Fibroblast of lung (primary cell): ENCODE results near the gene PIM2. TPM values are rescaled to one million over a fixed set of nuclear protein-coding genes. Genes with fewer than 3 reads are reported as not detected.

ENCODE experiments used
- DNase-seq, 2 donors: peaks; one replicate each; pipeline versions ENCODE4 v3.0.0 to v3.0.0-alpha.2; 2010; ENCODE audit warnings: low read depth in 2 of 2
- H2AFZ ChIP-seq: 2 replicates; pipeline ENCODE4 v1.5.1; 2012; ENCODE audit warnings: low read length, control low read depth, inconsistent platforms
- H3K27ac ChIP-seq: 2 replicates; pipeline ENCODE4 v1.5.1; 2011; ENCODE audit warnings: low read length, control low read depth; ENCODE audit not compliant: insufficient read depth
- H3K27me3 ChIP-seq: 2 replicates; pipeline ENCODE4 v1.5.1; 2011; ENCODE audit warnings: mild to moderate bottlenecking, low read length; ENCODE audit not compliant: control insufficient read depth, insufficient read depth
- H3K36me3 ChIP-seq: 2 replicates; pipeline ENCODE4 v1.5.1; 2011; ENCODE audit warnings: low read length; ENCODE audit not compliant: control insufficient read depth, insufficient read depth
- H3K4me1 ChIP-seq: 2 replicates; pipeline ENCODE4 v1.5.1; 2011; ENCODE audit warnings: low read length; ENCODE audit not compliant: control insufficient read depth, insufficient read depth; ENCODE audit errors: extremely low read depth
- H3K4me2 ChIP-seq: 2 replicates; pipeline ENCODE4 v1.5.1; 2011; ENCODE audit warnings: low read length, control low read depth; ENCODE audit not compliant: insufficient read depth; ENCODE audit errors: extremely low read depth
- H3K4me3 ChIP-seq, 4 experiments: fragments of 200-600 bp in 1 of 4; sonication (generic) in 1 of 4; replicated peaks in 1 of 4; 2 replicates each; pipeline ENCODE4 v1.5.1; 2011 to 2016; ENCODE audit warnings: low read length in 4 of 4, low read depth in 3 of 4, mild to moderate bottlenecking in 3 of 4, control low read depth in 2 of 4, inconsistent platforms in 1 of 4, mixed read lengths in 1 of 4; ENCODE audit not compliant: insufficient read depth in 1 of 4; ENCODE audit errors: control extremely low read depth in 1 of 4
- H3K79me2 ChIP-seq: 2 replicates; pipeline ENCODE4 v1.5.1; 2012; ENCODE audit warnings: mild to moderate bottlenecking, low read length, inconsistent platforms; ENCODE audit not compliant: control insufficient read depth, insufficient read depth
- H3K9ac ChIP-seq: 2 replicates; pipeline ENCODE4 v1.5.1; 2011; ENCODE audit warnings: mild to moderate bottlenecking, low read length, control low read depth; ENCODE audit not compliant: insufficient read depth
- H3K9me3 ChIP-seq: 2 replicates; pipeline ENCODE4 v1.5.1; 2012; ENCODE audit warnings: low read depth, low read length; ENCODE audit not compliant: control insufficient read depth, insufficient read depth
- H4K20me1 ChIP-seq: 2 replicates; pipeline ENCODE4 v1.5.1; 2011; ENCODE audit warnings: low read length; ENCODE audit not compliant: control insufficient read depth, insufficient read depth; ENCODE audit errors: extremely low read depth
- CTCF ChIP-seq, 2 donors: IDR thresholded peaks in 1 of 2; conservative IDR thresholded peaks in 1 of 2; 1 replicate in 1 of 2; 2 replicates in 1 of 2; pipeline ENCODE4 v1.5.1; 2011 to 2012; ENCODE audit warnings: low read length in 2 of 2, control low read depth in 1 of 2, inconsistent platforms in 1 of 2, low read depth in 1 of 2, mild to moderate bottlenecking in 1 of 2
- EZH2 ChIP-seq: IDR thresholded peaks from 2 replicates; pipeline ENCODE4 v1.5.1; 2012; ENCODE audit warnings: low read length, control low read depth, mild to moderate bottlenecking; ENCODE audit errors: missing control alignments
- polyA plus RNA-seq, 2 donors: library from polyadenylated mRNA; depleted of rRNA in 1 of 2; stranded (reverse) in 1 of 2; unstranded in 1 of 2; fragments of >200 nt; gene quantifications; 2 replicates each; pipeline ENCODE4 v1.2.1, GENCODE V29; 2011 to 2012; ENCODE audit warnings: missing spikeins in 1 of 2
- total RNA-seq: library from RNA; depleted of rRNA; stranded (reverse); fragments of >200 nt; gene quantifications from 2 replicates; pipeline ENCODE4 v1.2.1, GENCODE V29; 2014

The PIM2 gene
- total and polyA plus RNA-seq, 2 donors (not counting 1 experiment from before 2014, with no cell fraction given) = 3.1 to 3.7 TPM

- TF ChIP-seq CTCF (conservative IDR thresholded peaks at IDR 0.05 in 1 of 2, IDR thresholded peaks at IDR 0.05 in 1 of 2; ENCODE audit: low read depth in 1 of 2, low read length in 2 of 2) (no peak), EZH2 (no peak)
- Histone ChIP-seq H3K9me3 (no peaks in the 10 kb centered on the region), H3K4me1 (no peaks in the 10 kb centered on the region), H3K36me3 (peaks cover 2% of the 10 kb centered on the region), H3K4me3 (no peak overlapping the region), H3K27me3 (no peaks in the 10 kb centered on the region), H2AFZ (no peak overlapping the region), H3K9ac (no peak overlapping the region), H4K20me1 (no peaks in the 10 kb centered on the region), H3K79me2 (peaks cover 22% of the 10 kb centered on the region), H3K27ac (no peak overlapping the region), H3K4me2 (no peak overlapping the region)
- no peak for DNase-seq
Observed at GRCh38 chrX:48908600-48908999, 10.2 kb downstream of the PIM2 start.

GRCh38 chrX:48905090-48905790 lies 13.6 kb downstream of the PIM2 start:
- no peak for TF ChIP-seq CTCF (conservative IDR thresholded peaks at IDR 0.05 in 1 of 2, IDR thresholded peaks at IDR 0.05 in 1 of 2; ENCODE audit: low read depth in 1 of 2, low read length in 2 of 2)
- no peak for TF ChIP-seq EZH2
- Histone ChIP-seq H3K27me3 (no peaks in the 10 kb centered on the region), H3K9ac (no peak overlapping the region), H3K79me2 (peaks cover 12% of the 10 kb centered on the region), H3K27ac (no peak overlapping the region), H3K4me2 (no peak overlapping the region), H4K20me1 (no peaks in the 10 kb centered on the region), H3K4me1 (no peaks in the 10 kb centered on the region), H2AFZ (no peak overlapping the region), H3K4me3 (no peak overlapping the region), H3K9me3 (no peaks in the 10 kb centered on the region), H3K36me3 (peaks cover 9% of the 10 kb centered on the region)
- DNase-seq = no peak

GRCh38 chrX:48904626-48905025 lies 14.2 kb downstream of the PIM2 start:
- H3K9ac ChIP-seq = no peak overlapping the region
- H2AFZ ChIP-seq = no peak overlapping the region
- H3K4me3 ChIP-seq = no peak overlapping the region
- TF ChIP-seq CTCF (conservative IDR thresholded peaks at IDR 0.05 in 1 of 2, IDR thresholded peaks at IDR 0.05 in 1 of 2; ENCODE audit: low read depth in 1 of 2, low read length in 2 of 2) (no peak), EZH2 (no peak)
- H3K4me1 ChIP-seq = no peaks in the 10 kb centered on the region
- no peaks in the 10 kb centered on the region for H3K27me3 ChIP-seq
- no peak overlapping the region for H3K4me2 ChIP-seq
- H3K79me2 ChIP-seq = peaks cover 6% of the 10 kb centered on the region
- no peaks in the 10 kb centered on the region for H4K20me1 ChIP-seq
- H3K9me3 ChIP-seq = no peaks in the 10 kb centered on the region
- DNase-seq = no peak
- H3K27ac ChIP-seq = no peak overlapping the region
- peaks cover 9% of the 10 kb centered on the region for H3K36me3 ChIP-seq
